GM08714 (cell line): ENCODE measurements around the gene ZNF488.

Source experiments
- H3K4me3 ChIP-seq: fragments of 200-500 bp; sonication (Bioruptor generic); 2 replicates; pipeline ENCODE4 v1.5.1; 2014; ENCODE audit warnings: mild to moderate bottlenecking, low read length, inconsistent platforms
- ZNF274 ChIP-seq: IDR thresholded peaks from 2 replicates; pipeline ENCODE4 v1.6.1; 2012; ENCODE audit warnings: mild to moderate bottlenecking, low read depth, low read length

Gene ZNF488

DNA sequence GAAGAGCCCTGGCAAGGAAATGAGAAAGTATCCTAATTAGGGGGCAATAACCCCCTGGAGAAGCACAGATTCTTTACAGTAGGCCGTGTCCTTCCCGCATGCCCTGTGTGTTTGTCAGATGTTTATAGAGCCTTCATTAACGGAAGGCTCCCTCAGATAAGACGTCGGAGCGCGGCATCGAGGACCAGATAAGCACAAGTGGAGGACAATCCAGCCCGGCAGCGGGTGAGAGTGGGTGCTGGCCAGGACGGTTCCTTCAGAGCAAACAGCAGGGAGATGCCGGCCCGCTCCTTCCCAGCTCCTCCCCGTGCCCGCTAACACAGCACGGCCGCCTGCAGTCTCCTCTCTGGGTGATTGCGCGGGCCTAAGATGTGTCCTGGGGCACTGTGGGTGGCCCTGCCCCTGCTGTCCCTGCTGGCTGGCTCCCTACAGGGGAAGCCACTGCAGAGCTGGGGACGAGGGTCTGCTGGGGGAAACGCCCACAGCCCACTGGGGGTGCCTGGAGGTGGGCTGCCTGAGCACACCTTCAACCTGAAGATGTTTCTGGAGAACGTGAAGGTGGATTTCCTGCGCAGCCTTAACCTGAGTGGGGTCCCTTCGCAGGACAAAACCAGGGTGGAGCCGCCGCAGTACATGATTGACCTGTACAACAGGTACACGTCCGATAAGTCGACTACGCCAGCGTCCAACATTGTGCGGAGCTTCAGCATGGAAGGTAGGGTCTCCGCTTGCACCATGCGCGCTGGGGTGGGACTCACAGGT, 61.6 kb downstream of the ZNF488 start, which contains the start of gene GDF2:
TSS of gene GDF2 (plus strand) at position 155 of the 762 bp plus-strand sequence. CDS start at position 370, 215 bp downstream.
- no peak within 1 kb of the TSS for H3K4me3 ChIP-seq
- TF ChIP-seq ZNF274, result no peak

DNA sequence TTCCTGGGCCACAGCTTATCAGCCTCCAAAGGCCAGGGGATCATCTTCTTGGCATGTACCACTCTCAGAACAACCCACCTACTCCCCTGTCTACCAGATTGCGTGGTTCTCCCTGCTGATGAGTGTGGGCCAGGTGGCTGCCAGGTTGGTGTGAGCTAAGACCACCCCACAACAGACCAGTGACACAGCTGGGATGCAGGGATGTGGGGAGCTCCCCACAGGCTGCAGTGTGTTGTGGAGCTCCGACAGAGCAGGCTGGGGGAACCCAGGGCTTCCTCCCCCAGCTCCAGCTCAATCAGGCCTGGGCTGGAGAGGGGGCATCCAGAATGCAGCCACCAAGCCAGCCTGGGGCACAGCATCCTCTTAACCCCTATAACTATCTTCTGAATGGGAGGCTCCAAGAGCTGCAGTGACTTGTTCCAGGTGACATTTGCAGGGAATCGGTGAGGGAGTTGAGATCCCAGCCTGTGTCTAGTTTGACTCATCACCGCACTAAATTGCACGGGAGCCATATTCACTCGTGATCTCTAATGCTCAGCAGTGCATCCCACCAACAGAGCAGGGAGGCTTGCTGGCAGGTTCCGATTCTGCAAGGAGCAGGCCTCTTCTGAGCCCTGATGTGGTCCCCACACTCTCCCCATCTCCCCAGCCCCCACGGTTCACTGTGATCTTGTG, 62.4 kb downstream of the ZNF488 start:
- H3K4me3 ChIP-seq, result no peak overlapping the region
- TF ChIP-seq ZNF274, result no peak

DNA sequence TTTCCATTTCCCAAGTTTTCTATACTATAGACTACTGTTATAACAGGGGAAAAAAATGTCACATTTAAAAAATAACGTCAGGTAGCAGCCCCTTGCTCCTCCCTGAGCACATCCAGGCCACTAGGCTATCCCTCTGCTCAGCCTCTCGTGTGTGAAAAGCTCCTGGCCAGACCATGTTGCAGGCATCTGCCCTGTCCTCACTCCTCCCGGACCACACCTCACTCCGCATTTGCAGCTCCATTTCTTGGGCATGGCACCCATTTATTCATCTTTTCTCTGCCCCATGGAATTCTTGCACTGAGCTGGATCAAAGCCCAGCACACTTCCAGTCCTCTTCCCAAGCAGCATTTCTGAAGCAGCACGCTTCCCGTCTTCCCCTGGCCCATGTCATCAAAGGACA, 63.3 kb downstream of the ZNF488 start:
- no peak for TF ChIP-seq ZNF274
- no peak overlapping the region for H3K4me3 ChIP-seq

DNA sequence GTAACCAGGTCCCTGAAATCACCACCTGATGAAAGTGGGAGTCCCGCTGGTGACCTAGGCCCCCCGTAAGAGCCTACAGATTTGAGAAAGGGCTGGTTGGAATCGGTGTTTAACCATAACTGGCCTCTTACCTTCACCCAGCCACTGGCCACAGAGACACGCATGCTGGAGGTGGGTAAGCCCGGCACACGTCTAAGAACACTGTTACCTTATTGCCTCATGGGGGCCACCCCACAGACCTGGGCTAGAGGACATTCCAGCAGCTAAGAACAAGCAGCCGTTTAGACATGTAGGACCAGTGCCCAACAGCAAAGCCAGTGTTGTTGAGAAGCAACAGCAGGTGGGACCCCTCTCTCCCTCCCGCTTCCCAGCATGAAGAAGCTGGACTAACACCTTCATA, 64.3 kb downstream of the ZNF488 start:
- no peak for TF ChIP-seq ZNF274

DNA sequence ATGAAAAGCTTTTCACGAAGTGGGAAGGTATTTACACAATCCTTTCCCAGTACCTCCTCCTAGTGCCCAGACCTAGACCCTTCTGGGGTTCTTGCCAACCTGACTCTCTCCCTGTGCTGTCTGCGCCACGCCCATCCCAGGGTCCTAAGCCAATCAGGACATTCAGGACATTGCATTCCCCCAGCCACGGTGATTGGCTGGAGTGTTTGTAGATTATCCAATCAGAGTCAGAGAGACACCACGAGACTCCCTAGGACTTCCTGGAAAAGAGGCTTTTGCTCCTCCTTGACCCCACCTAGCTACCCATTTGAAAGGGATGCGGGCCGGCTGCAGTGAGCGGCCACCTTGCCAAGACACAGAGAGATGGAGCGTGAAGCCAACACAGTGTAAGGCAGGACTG, 65.4 kb downstream of the ZNF488 start:
- no peak for TF ChIP-seq ZNF274

More for the DNA sequence above, 64.3 kb downstream of the ZNF488 start:
- no peak overlapping the region for H3K4me3 ChIP-seq

DNA sequence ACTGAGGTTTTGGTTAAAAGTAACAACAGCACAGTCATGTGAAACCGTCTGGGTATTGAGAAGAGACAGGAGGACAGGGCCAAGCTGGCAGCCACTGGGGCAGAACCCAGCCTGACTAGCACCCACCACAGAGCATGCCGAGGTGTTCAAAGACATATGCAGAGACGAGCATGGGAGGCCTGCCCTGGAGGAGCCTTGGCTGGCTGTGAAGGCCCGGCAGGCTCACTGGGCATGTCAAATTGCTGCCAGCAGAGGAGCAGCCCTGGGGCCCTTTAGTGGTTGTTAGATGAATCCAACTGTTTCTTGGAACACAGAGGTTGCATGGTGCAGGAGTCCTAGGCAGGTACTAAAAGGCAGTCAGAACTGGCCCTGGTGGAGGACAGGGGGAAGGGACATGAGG, 66.8 kb downstream of the ZNF488 start:
- no peak for TF ChIP-seq ZNF274
- no peak overlapping the region for H3K4me3 ChIP-seq

More for the DNA sequence above, 65.4 kb downstream of the ZNF488 start:
- no peak overlapping the region for H3K4me3 ChIP-seq

DNA sequence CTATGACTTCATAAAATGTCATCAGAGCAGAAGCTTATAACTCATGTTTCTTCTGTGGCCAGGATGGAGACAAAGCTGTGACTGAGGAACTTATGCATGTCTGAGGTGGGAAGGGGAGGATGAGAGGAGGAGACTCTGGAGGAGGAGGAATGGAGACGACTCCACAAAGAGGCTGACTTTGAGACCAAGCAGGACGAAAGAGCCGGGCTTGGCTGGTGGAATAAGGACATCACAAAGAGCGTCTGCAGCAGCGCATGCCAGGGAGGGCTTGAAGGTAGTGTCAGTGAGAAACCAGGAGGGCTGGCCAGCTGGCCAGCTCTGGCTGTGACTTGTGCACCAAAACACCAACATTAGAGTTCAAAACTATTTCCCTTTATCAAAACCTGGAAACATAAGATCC, 68.0 kb downstream of the ZNF488 start:
- TF ChIP-seq ZNF274, result no peak
- H3K4me3 ChIP-seq, result no peak overlapping the region
